Bronchial epithelial cell (primary cell): ENCODE results near the gene NXF2. TPM values are rescaled to one million over a fixed set of nuclear protein-coding genes. Genes with fewer than 3 reads are reported as not detected.

Experiments used
- DNase-seq: peaks from one replicate; pipeline ENCODE4 v3.0.0-alpha.2; 2010; ENCODE audit warnings: low read depth
- FAIRE-seq: peaks from 2 replicates; lab custom pipeline; 2011; peaks lifted over from hg19 to GRCh38; lab: Jason Lieb, UNC
- H3K27me3 ChIP-seq: 2 replicates; pipeline ENCODE4 v1.5.1; 2011; ENCODE audit warnings: low read length; ENCODE audit not compliant: control insufficient read depth, insufficient read depth
- H3K36me3 ChIP-seq: 2 replicates; pipeline ENCODE4 v1.5.1; 2011; ENCODE audit warnings: low read length; ENCODE audit not compliant: control insufficient read depth, insufficient read depth
- H3K4me3 ChIP-seq: 2 replicates; pipeline ENCODE4 v1.5.1; 2011; ENCODE audit warnings: mild to moderate bottlenecking, low read depth, low read length, control low read depth
- CTCF ChIP-seq: IDR thresholded peaks from 2 replicates; pipeline ENCODE4 v1.5.1; 2011; ENCODE audit warnings: mild to moderate bottlenecking, moderate library complexity, low read length, control low read depth, inconsistent platforms; ENCODE audit not compliant: insufficient read depth, severe bottlenecking
- total RNA-seq: library from RNA; depleted of rRNA; stranded (reverse); fragments of >200 nt; gene quantifications from 2 replicates; pipeline ENCODE4 v1.2.1, GENCODE V29; 2014

The NXF2 gene
- total RNA-seq, 1 donor from 2014 or later, result not detected

- H3K36me3 ChIP-seq, result no peaks in the 10 kb centered on the region
- FAIRE-seq, result no peak
- no peaks in the 10 kb centered on the region for H3K27me3 ChIP-seq
- DNase-seq, result no peak
- no peak overlapping the region for H3K4me3 ChIP-seq
- TF ChIP-seq CTCF, result peak; percentile 7
Observed at GRCh38 chrX:102341867-102342266, 94.9 kb downstream of the NXF2 start.

- FAIRE-seq (no peak), DNase-seq (peak; percentile 15)
- no peaks in the 10 kb centered on the region for H3K36me3 ChIP-seq
- no peak overlapping the region for H3K4me3 ChIP-seq
- H3K27me3 ChIP-seq, result no peaks in the 10 kb centered on the region
- peak; percentile 48 for TF ChIP-seq CTCF
Observed at GRCh38 chrX:102345916-102346315, 98.9 kb downstream of the NXF2 start.

Other genes with a start within 250 kb of the NXF2 start
- not detected in 2 replicates for gene TCEAL2, start 121.5 kb upstream of the NXF2 start, total RNA-seq
- not detected in 2 replicates for gene TCEAL6, start 104.7 kb upstream of the NXF2 start, total RNA-seq
- gene BEX5, start 91.2 kb upstream of the NXF2 start, total RNA-seq, result 1.3 and 1.4 TPM in 2 replicates
- gene TCP11X1, start 31.9 kb upstream of the NXF2 start, total RNA-seq, result not detected in 2 replicates
- not detected in 2 replicates for gene NXF2B, start 192.8 kb downstream of the NXF2 start, total RNA-seq
- gene TCP11X2, start 224.6 kb downstream of the NXF2 start, total RNA-seq, result not detected in 2 replicates